Vagina (tissue), 2 donors: ENCODE results near the gene CDC42EP2. TPM values are rescaled to one million over a fixed set of nuclear protein-coding genes. Genes with fewer than 3 reads are reported as not detected.
A peak's percentile ranks its signal among the peaks of the same experiment; 100 is the strongest.

Experiments used
- DNase-seq, 2 donors: peaks; one replicate each; pipeline ENCODE4 v3.0.0-alpha.2; 2017; ENCODE audit errors: extremely low spot score in 2 of 2
- H3K27ac ChIP-seq: fragments of 200-600 bp; sonication (generic); one replicate; pipeline ENCODE4 v1.5.1; 2019
- H3K27me3 ChIP-seq: fragments of 200-600 bp; sonication (generic); one replicate; pipeline ENCODE4 v1.5.1; 2019
- H3K36me3 ChIP-seq, 2 donors: fragments of 200-600 bp; sonication (generic); one replicate each; pipeline ENCODE4 v1.5.1; 2017 to 2019
- H3K4me1 ChIP-seq: fragments of 200-600 bp; sonication (generic); one replicate; pipeline ENCODE4 v1.5.1; 2019
- H3K4me3 ChIP-seq, 2 donors: fragments of 200-600 bp; sonication (generic); 1 replicate in 1 of 2; 2 replicates in 1 of 2; pipeline ENCODE4 v1.5.1; 2016 to 2019
- H3K9me3 ChIP-seq: fragments of 200-600 bp; sonication (generic); one replicate; pipeline ENCODE4 v1.5.1; 2019
- CTCF ChIP-seq, 3 experiments: fragments of 450-650 bp in 2 of 3; fragments of 200-600 bp in 1 of 3; sonication (generic) in 1 of 3; IDR thresholded peaks; one replicate each; pipeline ENCODE4 v1.5.1; 2017 to 2019; ENCODE audit warnings: antibody characterized with exemption in 3 of 3, mild to moderate bottlenecking in 2 of 3, moderate library complexity in 2 of 3
- POLR2A ChIP-seq, 2 donors: fragments of 450-650 bp; IDR thresholded peaks; one replicate each; pipeline ENCODE4 v1.6.1; 2017; ENCODE audit warnings: antibody characterized with exemption in 2 of 2, mild to moderate bottlenecking in 2 of 2, moderate library complexity in 2 of 2
- POLR2AphosphoS5 ChIP-seq, 2 donors: sonication (generic); formaldehyde crosslinking; IDR thresholded peaks; one replicate each; pipeline ENCODE4 v1.9.0; 2017; ENCODE audit warnings: antibody characterized with exemption in 2 of 2, mild to moderate bottlenecking in 2 of 2, low read depth in 1 of 2; ENCODE audit not compliant: insufficient read depth in 1 of 2
- intact Hi-C: fragments of 100-400 bp; cut with DNase I; formaldehyde crosslinking; loops from one replicate; pipeline ENCODE4 v1.15.1; 2023
- total RNA-seq: library from RNA; depleted of rRNA; stranded (reverse); fragments of >200 nt; gene quantifications from one replicate; pipeline ENCODE4 v1.2.3, GENCODE V29; 2016

The CDC42EP2 gene
- total RNA-seq, 1 donor from 2014 or later: 27.7 TPM

DNA sequence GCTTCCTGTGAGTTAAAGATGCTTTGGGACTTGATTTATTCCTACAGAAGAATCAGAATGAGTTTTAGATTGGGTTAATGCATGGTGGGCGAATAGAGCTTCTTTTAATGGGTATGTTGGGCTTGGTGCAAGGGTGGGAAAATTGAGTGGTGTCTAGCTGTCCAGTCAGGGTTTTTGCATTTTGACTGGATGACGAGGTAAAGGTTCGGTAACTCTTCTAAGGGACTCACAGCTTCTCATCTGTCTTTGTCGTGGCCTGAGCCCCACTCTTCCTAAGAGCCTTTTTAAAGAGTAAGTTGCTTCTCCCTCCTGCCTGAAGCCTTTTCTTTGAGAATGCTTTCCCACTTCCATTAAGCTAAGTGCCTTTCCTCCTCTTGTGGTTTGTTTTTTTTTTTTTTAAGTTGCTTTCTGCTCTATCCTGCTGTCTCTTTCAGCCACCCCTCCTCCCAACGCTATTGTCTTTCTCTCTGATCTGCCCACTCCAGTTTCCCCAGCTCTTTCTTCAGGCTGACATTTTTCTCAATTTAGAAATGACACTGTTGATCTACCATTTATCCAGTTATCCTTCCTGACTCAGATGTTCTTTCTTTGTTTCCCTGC lies 20.1 kb downstream of the CDC42EP2 start:
- Histone ChIP-seq H3K4me1 (peaks cover 31% of the 10 kb centered on the region), H3K27me3 (no peaks in the 10 kb centered on the region), H3K4me3 (peak overlapping the region; percentile 65 to 83), H3K27ac (peak overlapping the region; percentile 79), H3K9me3 (no peaks in the 10 kb centered on the region), H3K36me3 (peaks cover 0 to 4% of the 10 kb centered on the region in 2 donors)
- TF ChIP-seq POLR2A (IDR thresholded peaks at IDR 0.05): no peak
- no peak for TF ChIP-seq CTCF (IDR thresholded peaks at IDR 0.05)
- no peak for TF ChIP-seq POLR2AphosphoS5 (IDR thresholded peaks at IDR 0.05; ENCODE audit: insufficient read depth in 1 of 2, low read depth in 1 of 2)
- DNase-seq: no peak
- intact Hi-C loops: loop anchor here (5.0 kb wide), 1 partner anchor 57 kb away; no protein-coding TSS in a partner anchor

DNA sequence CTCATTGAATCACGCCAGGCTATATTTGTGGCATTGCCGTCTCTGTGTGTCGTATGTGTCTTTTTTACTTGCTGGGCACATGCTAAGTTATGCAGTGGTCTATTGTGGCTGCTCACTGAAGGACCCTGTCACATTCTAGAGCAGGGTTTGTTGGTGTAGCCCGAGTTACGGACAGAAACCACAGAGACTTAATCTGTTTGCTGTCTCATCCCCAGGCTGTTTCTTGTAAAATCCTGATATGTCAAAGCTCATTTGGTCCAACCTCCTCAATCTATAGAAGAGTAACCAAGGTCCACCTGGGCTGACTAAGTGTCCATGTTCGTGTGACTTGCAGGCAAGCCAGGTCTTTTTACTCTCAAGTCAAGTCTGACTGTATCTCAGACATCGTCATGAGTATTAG lies 24.0 kb downstream of the CDC42EP2 start:
- peaks cover 30% of the 10 kb centered on the region for H3K4me1 ChIP-seq

GRCh38 chr11:65340226-65340625 lies 25.6 kb downstream of the CDC42EP2 start:
- H3K27ac ChIP-seq: no peak overlapping the region
- no peaks in the 10 kb centered on the region for H3K27me3 ChIP-seq
- intact Hi-C loops: no loop called here
- no peak for DNase-seq
- H3K9me3 ChIP-seq: no peaks in the 10 kb centered on the region
- H3K36me3 ChIP-seq: peaks cover 7 to 57% of the 10 kb centered on the region in 2 donors
- no peak overlapping the region for H3K4me3 ChIP-seq
- H3K4me1 ChIP-seq: peaks cover 20% of the 10 kb centered on the region
- no peak for TF ChIP-seq POLR2A (IDR thresholded peaks at IDR 0.05)
- no peak for TF ChIP-seq CTCF (IDR thresholded peaks at IDR 0.05)
- no peak for TF ChIP-seq POLR2AphosphoS5 (IDR thresholded peaks at IDR 0.05; ENCODE audit: insufficient read depth in 1 of 2, low read depth in 1 of 2)

More for the DNA sequence above, 24.0 kb downstream of the CDC42EP2 start:
- intact Hi-C loops: no loop called here
- no peak for DNase-seq
- Histone ChIP-seq H3K4me3 (no peak overlapping the region), H3K9me3 (no peaks in the 10 kb centered on the region), H3K36me3 (peaks cover 7 to 41% of the 10 kb centered on the region in 2 donors), H3K27me3 (no peaks in the 10 kb centered on the region), H3K27ac (no peak overlapping the region)
- TF ChIP-seq POLR2AphosphoS5 (IDR thresholded peaks at IDR 0.05; ENCODE audit: insufficient read depth in 1 of 2, low read depth in 1 of 2) (no peak), POLR2A (IDR thresholded peaks at IDR 0.05) (no peak), CTCF (IDR thresholded peaks at IDR 0.05) (no peak)

GRCh38 chr11:65341856-65342255 lies 27.2 kb downstream of the CDC42EP2 start:
- intact Hi-C loops: no loop called here
- no peak for DNase-seq

More at GRCh38 chr11:65341856-65342255, 27.2 kb downstream of the CDC42EP2 start:
- Histone ChIP-seq H3K27me3 (no peaks in the 10 kb centered on the region), H3K4me1 (peaks cover 11% of the 10 kb centered on the region), H3K9me3 (no peaks in the 10 kb centered on the region), H3K27ac (no peak overlapping the region), H3K4me3 (no peak overlapping the region), H3K36me3 (peaks cover 7 to 73% of the 10 kb centered on the region in 2 donors)
- TF ChIP-seq POLR2AphosphoS5 (IDR thresholded peaks at IDR 0.05; ENCODE audit: insufficient read depth in 1 of 2, low read depth in 1 of 2) (no peak), POLR2A (IDR thresholded peaks at IDR 0.05) (no peak), CTCF (IDR thresholded peaks at IDR 0.05) (no peak)
